K562 (cell line): ENCODE results near the gene CCDC174. TPM values are rescaled to one million over a fixed set of nuclear protein-coding genes. Genes with fewer than 3 reads are reported as not detected.
A peak's percentile ranks its signal among the peaks of the same experiment; 100 is the strongest.

Experiments
- BCL6 ChIP-seq: fragments of 250-450 bp; sonication (Bioruptor Pico); IDR thresholded peaks from 2 replicates; pipeline ENCODE4 v1.4.0; 2020
- CBX2 ChIP-seq: fragments of 200-600 bp; sonication (generic); IDR thresholded peaks from one replicate; pipeline ENCODE4 v1.6.1; 2012; ENCODE audit warnings: mild to moderate bottlenecking, low read length, inconsistent platforms; ENCODE audit not compliant: insufficient read depth, poor library complexity, severe bottlenecking
- CCAR2 ChIP-seq: fragments of 200-400 bp; formaldehyde crosslinking; IDR thresholded peaks from 2 replicates; pipeline ENCODE4 v1.6.1; 2017; ENCODE audit warnings: mild to moderate bottlenecking, low read depth, low read length
- ELF1 ChIP-seq: fragments of 200-800 bp; sonication (Bioruptor generic); IDR thresholded peaks from 2 replicates; pipeline ENCODE4 v1.6.1; 2016; ENCODE audit warnings: missing genetic modification characterization, missing compliant biosample characterization
- ERF ChIP-seq: fragments of 450-650 bp; formaldehyde crosslinking; IDR thresholded peaks from 2 replicates; pipeline ENCODE4 v1.4.0; 2020; ENCODE audit warnings: mild to moderate bottlenecking, mixed read lengths
- ETS2 ChIP-seq: IDR thresholded peaks from 2 replicates; pipeline ENCODE4 v1.6.1; 2016; ENCODE audit warnings: borderline replicate concordance, missing genetic modification characterization, mild to moderate bottlenecking, moderate library complexity, missing compliant biosample characterization; ENCODE audit not compliant: poor library complexity, severe bottlenecking
- MTA2 ChIP-seq: fragments of 450-650 bp; IDR thresholded peaks from 2 replicates; pipeline ENCODE4 v1.6.1; 2016; ENCODE audit warnings: low read depth
- NFATC3 ChIP-seq: fragments of 450-650 bp; IDR thresholded peaks from 2 replicates; pipeline ENCODE4 v1.6.1; 2017; ENCODE audit warnings: mild to moderate bottlenecking
- NFYB ChIP-seq: IDR thresholded peaks from 2 replicates; pipeline ENCODE4 v1.6.1; 2011; ENCODE audit warnings: mild to moderate bottlenecking, moderate library complexity; ENCODE audit not compliant: insufficient read length; ENCODE audit errors: extremely low read depth
- RFX1 ChIP-seq: fragments of 450-650 bp; IDR thresholded peaks from 2 replicates; pipeline ENCODE4 v1.6.1; 2016; ENCODE audit warnings: mild to moderate bottlenecking, moderate library complexity
- XRCC3 ChIP-seq: fragments of 450-650 bp; IDR thresholded peaks from 2 replicates; pipeline ENCODE4 v1.6.1; 2017; ENCODE audit warnings: mild to moderate bottlenecking, moderate library complexity
- XRCC5 ChIP-seq: fragments of 200-400 bp; formaldehyde crosslinking; IDR thresholded peaks from 2 replicates; pipeline ENCODE4 v1.6.1; 2017; ENCODE audit warnings: low read depth, mild to moderate bottlenecking, low read length
- ZNF263 ChIP-seq: sonication (generic); formaldehyde crosslinking; IDR thresholded peaks from 2 replicates; pipeline ENCODE4 v1.8.0; 2022; ENCODE audit warnings: mild to moderate bottlenecking, missing genetic modification reagents, borderline replicate concordance
- ZNF3 ChIP-seq: fragments of 250-450 bp; sonication (Bioruptor Pico); IDR thresholded peaks from 2 replicates; pipeline ENCODE4 v1.5.0; 2021; ENCODE audit warnings: mild to moderate bottlenecking, moderate library complexity
- polyA plus RNA-seq, 8 experiments: library from polyadenylated mRNA; depleted of rRNA in 4 of 8; stranded (reverse) in 5 of 8; unstranded in 3 of 8; fragments of >200 nt; fragmentation: Nextera tagmentation in 2 of 8; fragmentation: Illumina TruSeq in 1 of 8; extraction: Ambion mirVana in 2 of 8; extraction: Trizol in 1 of 8; gene quantifications; 2 replicates each; pipeline versions ENCODE4 v1.2.1 to v1.2.3, GENCODE V29; 2011 to 2014; ENCODE audit warnings: inconsistent platforms in 1 of 8, missing spikeins in 1 of 8
- total RNA-seq, 7 experiments: library from RNA; depleted of rRNA in 6 of 7; stranded (reverse); fragments of >200 nt in 6 of 7; fragmentation: Illumina TruSeq in 2 of 7; extraction: Trizol in 2 of 7; gene quantifications; 2 replicates each; pipeline versions ENCODE4 v1.2.1 to v1.2.3, GENCODE V29; 2011 to 2021; ENCODE audit warnings: low replicate concordance in 1 of 7
- TF ChIP-seq, protein P1 (sequence below), 2 experiments: fragments of 450-650 bp in 1 of 2; sonication (generic) in 1 of 2; formaldehyde crosslinking in 1 of 2; IDR thresholded peaks; 2 replicates each; pipeline versions ENCODE4 v1.7.1 to v1.9.0; 2016 to 2022; ENCODE audit warnings: inconsistent platforms in 1 of 2, mild to moderate bottlenecking in 1 of 2, missing genetic modification reagents in 1 of 2
- TF ChIP-seq, protein P2 (sequence below): IDR thresholded peaks from 2 replicates; pipeline ENCODE4 v1.6.1; 2012; ENCODE audit warnings: low read depth, low read length, improper control_type of control experiment, borderline replicate concordance
- TF ChIP-seq, protein P3 (sequence below): fragments of 250-450 bp; sonication (Bioruptor Pico); IDR thresholded peaks from 2 replicates; pipeline ENCODE4 v1.4.0; 2020; ENCODE audit warnings: borderline replicate concordance

Gene CCDC174
- total and polyA plus RNA-seq, 9 of the 15 experiments (the other 6 are each of a cell fraction or from before 2014, with no cell fraction given), result 7.4 to 41.0 (median 28.5) TPM

DNA sequence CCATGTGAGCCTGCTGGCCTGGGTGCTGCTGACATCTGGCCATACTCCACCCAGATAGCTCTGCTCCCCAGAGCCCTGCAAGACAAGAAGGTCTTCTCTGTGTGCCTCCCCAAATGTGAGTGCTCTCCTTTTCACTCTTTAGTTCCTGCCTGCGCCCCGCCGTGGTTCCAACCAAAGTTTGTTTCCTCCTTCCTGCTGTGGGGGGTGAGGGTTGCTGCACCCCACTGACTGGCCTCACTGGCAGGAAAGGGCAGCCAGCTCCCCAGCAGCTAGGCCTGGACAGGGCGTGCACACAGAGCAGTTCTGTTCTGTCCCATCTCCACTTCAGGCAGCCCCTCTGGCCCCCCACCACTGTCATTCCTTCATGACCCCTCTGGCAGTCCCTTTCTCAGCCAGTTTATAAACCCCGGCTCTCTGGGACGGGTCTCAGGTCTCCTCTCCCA lies 5.4 kb upstream of the CCDC174 start (continued):
- TF ChIP-seq, protein P1, sequence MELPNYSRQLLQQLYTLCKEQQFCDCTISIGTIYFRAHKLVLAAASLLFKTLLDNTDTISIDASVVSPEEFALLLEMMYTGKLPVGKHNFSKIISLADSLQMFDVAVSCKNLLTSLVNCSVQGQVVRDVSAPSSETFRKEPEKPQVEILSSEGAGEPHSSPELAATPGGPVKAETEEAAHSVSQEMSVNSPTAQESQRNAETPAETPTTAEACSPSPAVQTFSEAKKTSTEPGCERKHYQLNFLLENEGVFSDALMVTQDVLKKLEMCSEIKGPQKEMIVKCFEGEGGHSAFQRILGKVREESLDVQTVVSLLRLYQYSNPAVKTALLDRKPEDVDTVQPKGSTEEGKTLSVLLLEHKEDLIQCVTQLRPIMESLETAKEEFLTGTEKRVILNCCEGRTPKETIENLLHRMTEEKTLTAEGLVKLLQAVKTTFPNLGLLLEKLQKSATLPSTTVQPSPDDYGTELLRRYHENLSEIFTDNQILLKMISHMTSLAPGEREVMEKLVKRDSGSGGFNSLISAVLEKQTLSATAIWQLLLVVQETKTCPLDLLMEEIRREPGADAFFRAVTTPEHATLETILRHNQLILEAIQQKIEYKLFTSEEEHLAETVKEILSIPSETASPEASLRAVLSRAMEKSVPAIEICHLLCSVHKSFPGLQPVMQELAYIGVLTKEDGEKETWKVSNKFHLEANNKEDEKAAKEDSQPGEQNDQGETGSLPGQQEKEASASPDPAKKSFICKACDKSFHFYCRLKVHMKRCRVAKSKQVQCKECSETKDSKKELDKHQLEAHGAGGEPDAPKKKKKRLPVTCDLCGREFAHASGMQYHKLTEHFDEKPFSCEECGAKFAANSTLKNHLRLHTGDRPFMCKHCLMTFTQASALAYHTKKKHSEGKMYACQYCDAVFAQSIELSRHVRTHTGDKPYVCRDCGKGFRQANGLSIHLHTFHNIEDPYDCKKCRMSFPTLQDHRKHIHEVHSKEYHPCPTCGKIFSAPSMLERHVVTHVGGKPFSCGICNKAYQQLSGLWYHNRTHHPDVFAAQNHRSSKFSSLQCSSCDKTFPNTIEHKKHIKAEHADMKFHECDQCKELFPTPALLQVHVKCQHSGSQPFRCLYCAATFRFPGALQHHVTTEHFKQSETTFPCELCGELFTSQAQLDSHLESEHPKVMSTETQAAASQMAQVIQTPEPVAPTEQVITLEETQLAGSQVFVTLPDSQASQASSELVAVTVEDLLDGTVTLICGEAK (IDR thresholded peaks at IDR 0.05), result no peak
- TF ChIP-seq, protein P1 (CRISPR knock-in tag; IDR thresholded peaks at IDR 0.05), result no peak
- TF ChIP-seq ETS2 (tag) (no peak), ZNF3 (CRISPR knock-in tag) (no peak), XRCC3 (no peak), MTA2 (no peak), RFX1 (no peak), CBX2 (no peak), XRCC5 (no peak), NFYB (no peak), BCL6 (CRISPR knock-in tag) (0 out of 2 replicates have a peak, but pooled peaks have one; percentile 44), ELF1 (tag) (no peak), NFATC3 (no peak), CCAR2 (no peak), ZNF263 (CRISPR knock-in tag) (no peak), ERF (CRISPR knock-in tag) (0 out of 2 replicates have a peak, but pooled peaks have one; percentile 76)
- TF ChIP-seq, protein P2, sequence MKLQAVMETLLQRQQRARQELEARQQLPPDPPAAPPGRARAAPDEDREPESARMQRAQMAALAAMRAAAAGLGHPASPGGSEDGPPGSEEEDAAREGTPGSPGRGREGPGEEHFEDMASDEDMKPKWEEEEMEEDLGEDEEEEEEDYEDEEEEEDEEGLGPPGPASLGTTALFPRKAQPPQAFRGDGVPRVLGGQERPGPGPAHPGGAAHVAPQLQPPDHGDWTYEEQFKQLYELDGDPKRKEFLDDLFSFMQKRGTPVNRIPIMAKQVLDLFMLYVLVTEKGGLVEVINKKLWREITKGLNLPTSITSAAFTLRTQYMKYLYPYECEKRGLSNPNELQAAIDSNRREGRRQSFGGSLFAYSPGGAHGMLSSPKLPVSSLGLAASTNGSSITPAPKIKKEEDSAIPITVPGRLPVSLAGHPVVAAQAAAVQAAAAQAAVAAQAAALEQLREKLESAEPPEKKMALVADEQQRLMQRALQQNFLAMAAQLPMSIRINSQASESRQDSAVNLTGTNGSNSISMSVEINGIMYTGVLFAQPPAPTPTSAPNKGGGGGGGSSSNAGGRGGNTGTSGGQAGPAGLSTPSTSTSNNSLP, result no peak
- TF ChIP-seq, protein P3, sequence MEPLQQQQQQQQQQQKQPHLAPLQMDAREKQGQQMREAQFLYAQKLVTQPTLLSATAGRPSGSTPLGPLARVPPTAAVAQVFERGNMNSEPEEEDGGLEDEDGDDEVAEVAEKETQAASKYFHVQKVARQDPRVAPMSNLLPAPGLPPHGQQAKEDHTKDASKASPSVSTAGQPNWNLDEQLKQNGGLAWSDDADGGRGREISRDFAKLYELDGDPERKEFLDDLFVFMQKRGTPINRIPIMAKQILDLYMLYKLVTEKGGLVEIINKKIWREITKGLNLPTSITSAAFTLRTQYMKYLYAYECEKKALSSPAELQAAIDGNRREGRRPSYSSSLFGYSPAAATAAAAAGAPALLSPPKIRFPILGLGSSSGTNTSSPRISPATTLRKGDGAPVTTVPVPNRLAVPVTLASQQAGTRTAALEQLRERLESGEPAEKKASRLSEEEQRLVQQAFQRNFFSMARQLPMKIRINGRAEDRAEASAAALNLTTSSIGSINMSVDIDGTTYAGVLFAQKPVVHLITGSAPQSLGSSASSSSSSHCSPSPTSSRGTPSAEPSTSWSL, result 0 out of 2 replicates have a peak, but pooled peaks have one; percentile 19
